ENCODE data around the gene ASH1L. TPM values are rescaled to one million over a fixed set of nuclear protein-coding genes. Genes with fewer than 3 reads are reported as not detected.
"Not testable (repeated sequence)": the region's sequence is repeated elsewhere in the genome, so short reads cannot be mapped to it uniquely, and the experiment has no call there.

ASH1L gene
- total RNA-seq, 1 experiment from 2014 or later = 36.0 TPM

DNA sequence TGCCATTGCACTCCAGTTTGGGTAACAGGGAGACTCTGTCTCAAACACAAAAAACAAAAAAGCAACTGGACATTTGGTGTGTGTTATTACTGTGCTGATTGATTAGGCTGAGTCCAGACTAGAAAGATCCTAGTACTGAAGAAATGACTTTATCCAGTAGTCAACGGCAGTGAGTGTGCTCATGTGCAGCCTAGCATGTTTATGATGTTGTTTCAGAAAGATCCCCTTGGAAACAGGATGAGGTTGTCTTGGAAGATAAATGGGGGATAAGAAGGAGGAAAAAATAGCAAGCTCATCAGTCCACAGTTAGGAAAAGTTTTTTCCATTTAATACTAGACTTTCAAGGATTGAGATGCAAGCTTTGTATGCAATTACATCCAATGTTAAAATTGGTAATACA, 227.6 kb downstream of the ASH1L start:
- ChIA-PET CTCF (no interaction called here), POLR2A (ENCODE audit: unreplicated experiment) (no interaction called here)
- H3K9me2 ChIP-seq (ENCODE audit: insufficient read depth) = peaks cover 4% of the 10 kb centered on the region; the same call in 1 of the 2 replicates
- H3K4me1 ChIP-seq (replicated peaks; ENCODE audit: insufficient read depth) = no peaks in the 10 kb centered on the region
- H3K27me3 ChIP-seq (ENCODE audit: insufficient read depth, low read depth) = no peaks in the 10 kb centered on the region
- BruUV-seq (replicated peaks) = no TSS peak
- TF ChIP-seq, protein P1, sequence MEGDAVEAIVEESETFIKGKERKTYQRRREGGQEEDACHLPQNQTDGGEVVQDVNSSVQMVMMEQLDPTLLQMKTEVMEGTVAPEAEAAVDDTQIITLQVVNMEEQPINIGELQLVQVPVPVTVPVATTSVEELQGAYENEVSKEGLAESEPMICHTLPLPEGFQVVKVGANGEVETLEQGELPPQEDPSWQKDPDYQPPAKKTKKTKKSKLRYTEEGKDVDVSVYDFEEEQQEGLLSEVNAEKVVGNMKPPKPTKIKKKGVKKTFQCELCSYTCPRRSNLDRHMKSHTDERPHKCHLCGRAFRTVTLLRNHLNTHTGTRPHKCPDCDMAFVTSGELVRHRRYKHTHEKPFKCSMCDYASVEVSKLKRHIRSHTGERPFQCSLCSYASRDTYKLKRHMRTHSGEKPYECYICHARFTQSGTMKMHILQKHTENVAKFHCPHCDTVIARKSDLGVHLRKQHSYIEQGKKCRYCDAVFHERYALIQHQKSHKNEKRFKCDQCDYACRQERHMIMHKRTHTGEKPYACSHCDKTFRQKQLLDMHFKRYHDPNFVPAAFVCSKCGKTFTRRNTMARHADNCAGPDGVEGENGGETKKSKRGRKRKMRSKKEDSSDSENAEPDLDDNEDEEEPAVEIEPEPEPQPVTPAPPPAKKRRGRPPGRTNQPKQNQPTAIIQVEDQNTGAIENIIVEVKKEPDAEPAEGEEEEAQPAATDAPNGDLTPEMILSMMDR (conservative IDR thresholded peaks at IDR 0.05) = no peak
- no peak for TF ChIP-seq EZH2 (IDR thresholded peaks at IDR 0.05; ENCODE audit: low read depth)
- no peak overlapping the region for H3K4me2 ChIP-seq
- H3K36me3 ChIP-seq (ENCODE audit: low read depth) = peaks cover 27% of the 10 kb centered on the region
- H3K79me2 ChIP-seq (ENCODE audit: low read depth) = no peaks in the 10 kb centered on the region
- H3K9me3 ChIP-seq (ENCODE audit: insufficient read depth, low read depth) = no peaks in the 10 kb centered on the region
- H2AFZ ChIP-seq = no peak overlapping the region
- no peak for DNase-seq
- intact Hi-C loops (cut with micrococcal nuclease; ENCODE audit: unreplicated experiment) = no loop called here
- no peak overlapping the region for H3K27ac ChIP-seq
- peaks cover 14% of the 10 kb centered on the region; the same call in 1 of the 2 replicates for H3F3A ChIP-seq (ENCODE audit: insufficient read depth, low read depth)
- H4K20me1 ChIP-seq (ENCODE audit: insufficient read depth) = peaks cover 3% of the 10 kb centered on the region; the same call in 1 of the 2 replicates
- no peak overlapping the region for H3K4me3 ChIP-seq

DNA sequence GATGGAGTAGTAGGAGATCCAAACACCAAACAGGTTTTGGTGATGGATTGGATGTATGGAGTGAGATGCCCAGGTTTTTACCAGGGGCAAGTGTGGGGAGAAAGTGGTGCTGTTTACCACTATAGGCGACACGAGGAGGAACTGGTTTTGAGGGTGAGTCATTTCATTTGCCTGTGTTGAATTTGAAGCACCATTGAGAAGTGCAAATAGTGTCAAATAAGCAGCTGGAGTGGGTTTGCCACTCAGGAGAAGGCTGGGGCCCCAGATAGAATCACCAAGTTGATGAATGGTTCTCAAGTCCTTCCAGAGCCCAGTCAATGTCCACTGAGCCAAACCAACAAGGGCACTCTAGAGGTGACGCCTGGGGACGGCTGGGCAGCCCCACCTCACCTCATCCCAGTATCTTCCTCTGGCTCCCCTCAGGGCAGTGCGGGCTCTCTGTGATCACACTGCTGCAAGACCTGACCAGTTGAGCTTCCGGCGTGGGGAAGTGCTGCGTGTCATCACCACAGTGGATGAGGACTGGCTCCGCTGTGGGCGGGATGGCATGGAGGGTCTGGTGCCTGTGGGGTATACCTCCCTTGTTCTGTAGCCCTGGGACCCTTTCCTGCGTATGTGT, 232.5 kb downstream of the ASH1L start:
- no peak for TF ChIP-seq EZH2 (IDR thresholded peaks at IDR 0.05; ENCODE audit: low read depth)
- TF ChIP-seq, protein P1 (conservative IDR thresholded peaks at IDR 0.05) = no peak
- no peak overlapping the region for H3K27ac ChIP-seq
- POLR2A ChIA-PET (ENCODE audit: unreplicated experiment) = no interaction called here
- H3K4me2 ChIP-seq = no peak overlapping the region
- no peak for DNase-seq
- peaks cover 17% of the 10 kb centered on the region; the same call in 1 of the 2 replicates for H3F3A ChIP-seq (ENCODE audit: insufficient read depth, low read depth)
- H4K20me1 ChIP-seq (ENCODE audit: insufficient read depth) = 0 out of 2 replicates have a peak, but pooled peaks cover 3% of the 10 kb centered on the region
- H3K36me3 ChIP-seq (ENCODE audit: low read depth) = peaks cover 18% of the 10 kb centered on the region
- no peaks in the 10 kb centered on the region for H3K79me2 ChIP-seq (ENCODE audit: low read depth)
- no peak overlapping the region for H2AFZ ChIP-seq
- no peaks in the 10 kb centered on the region for H3K4me1 ChIP-seq (replicated peaks; ENCODE audit: insufficient read depth)
- H3K9me3 ChIP-seq (ENCODE audit: insufficient read depth, low read depth) = no peaks in the 10 kb centered on the region
- no peaks in the 10 kb centered on the region for H3K27me3 ChIP-seq (ENCODE audit: insufficient read depth, low read depth)
- H3K9me2 ChIP-seq (ENCODE audit: insufficient read depth) = no peaks in the 10 kb centered on the region
- CTCF ChIA-PET = no interaction called here
- no peak overlapping the region for H3K4me3 ChIP-seq
- BruUV-seq (replicated peaks) = no TSS peak
- intact Hi-C loops (cut with micrococcal nuclease; ENCODE audit: unreplicated experiment) = no loop called here

DNA sequence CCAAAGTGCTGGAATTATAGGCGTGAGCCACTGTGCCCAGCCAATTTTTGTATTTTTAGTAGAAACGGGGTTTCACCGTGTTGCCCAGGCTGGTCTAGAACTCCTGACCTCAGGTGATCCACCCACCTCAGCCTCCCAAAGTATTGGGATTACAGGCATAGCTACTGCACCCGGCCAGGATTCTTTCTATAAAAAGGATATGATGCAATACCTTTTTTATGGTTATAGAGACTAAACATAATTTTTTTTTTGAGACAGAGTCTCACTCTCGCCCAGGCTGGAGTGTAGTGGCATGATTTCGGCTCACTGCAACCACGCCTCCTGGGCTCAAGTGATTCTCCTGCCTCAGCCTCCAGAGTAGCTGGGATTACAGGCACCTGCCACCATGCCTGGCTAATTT, 233.7 kb downstream of the ASH1L start:
- H3K27ac ChIP-seq; H3K9me2 ChIP-seq (ENCODE audit: insufficient read depth); DNase-seq; H3K4me3 ChIP-seq; H2AFZ ChIP-seq; POLR2A ChIA-PET (ENCODE audit: unreplicated experiment); intact Hi-C loops (cut with micrococcal nuclease; ENCODE audit: unreplicated experiment); H3K4me1 ChIP-seq (replicated peaks; ENCODE audit: insufficient read depth); CTCF ChIA-PET; BruUV-seq (replicated peaks); H3K9me3 ChIP-seq (ENCODE audit: insufficient read depth, low read depth); H3K4me2 ChIP-seq; H4K20me1 ChIP-seq (ENCODE audit: insufficient read depth); H3K79me2 ChIP-seq (ENCODE audit: low read depth); H3K27me3 ChIP-seq (ENCODE audit: insufficient read depth, low read depth): not testable (repeated sequence)
- Histone ChIP-seq H3F3A (ENCODE audit: insufficient read depth, low read depth) (peaks cover 19% of the 10 kb centered on the region), H3K36me3 (ENCODE audit: low read depth) (peaks cover 18% of the 10 kb centered on the region)

DNA sequence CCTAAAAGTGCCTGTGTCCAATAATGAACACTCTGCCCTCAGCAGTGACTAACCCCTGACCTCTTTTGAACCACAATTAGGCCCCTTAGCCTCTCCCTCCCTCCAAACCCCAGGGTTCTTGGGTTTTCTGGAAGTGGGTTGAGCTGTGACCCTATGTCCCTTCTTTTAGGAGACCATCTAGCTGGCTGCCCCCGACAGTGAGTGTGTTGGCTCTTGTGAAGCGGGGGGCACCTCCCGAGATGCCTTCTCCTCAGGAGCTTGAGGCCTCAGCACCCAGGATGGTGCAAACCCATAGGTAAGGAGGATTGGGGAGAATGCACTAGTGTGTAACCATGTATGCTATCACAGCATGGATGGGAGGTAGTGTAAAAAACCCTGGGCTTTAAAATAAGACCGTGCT, 234.6 kb downstream of the ASH1L start:
- H3K9me2 ChIP-seq (ENCODE audit: insufficient read depth) = no peaks in the 10 kb centered on the region
- H3K27ac ChIP-seq = no peak overlapping the region
- H3K4me3 ChIP-seq = no peak overlapping the region
- peaks cover 18% of the 10 kb centered on the region for H3K36me3 ChIP-seq (ENCODE audit: low read depth)
- H3K4me2 ChIP-seq = no peak overlapping the region
- H3K27me3 ChIP-seq (ENCODE audit: insufficient read depth, low read depth) = no peaks in the 10 kb centered on the region
- no TSS peak for BruUV-seq (replicated peaks)
- H3K79me2 ChIP-seq (ENCODE audit: low read depth) = 0 out of 2 replicates have a peak, but pooled peaks cover 4% of the 10 kb centered on the region
- H4K20me1 ChIP-seq (ENCODE audit: insufficient read depth) = 0 out of 2 replicates have a peak, but pooled peaks cover 3% of the 10 kb centered on the region
- H3K9me3 ChIP-seq (ENCODE audit: insufficient read depth, low read depth) = no peaks in the 10 kb centered on the region
- H2AFZ ChIP-seq = no peak overlapping the region
- H3F3A ChIP-seq (ENCODE audit: insufficient read depth, low read depth) = peaks cover 21% of the 10 kb centered on the region
- POLR2A ChIA-PET (ENCODE audit: unreplicated experiment) = no interaction called here
- H3K4me1 ChIP-seq (replicated peaks; ENCODE audit: insufficient read depth) = no peaks in the 10 kb centered on the region
- DNase-seq = no peak
- intact Hi-C loops (cut with micrococcal nuclease; ENCODE audit: unreplicated experiment) = no loop called here
- CTCF ChIA-PET = no interaction called here
- TF ChIP-seq, protein P1 (conservative IDR thresholded peaks at IDR 0.05) = no peak

All from PC-9 (cell line).